Measurements from ENCODE around the gene UFC1.
"Not testable (repeated sequence)": the region's sequence is repeated elsewhere in the genome, so short reads cannot be mapped to it uniquely, and the experiment has no call there.

UFC1 gene

GRCh38 chr1:161153682-161154337 is at the start of gene UFC1:
Gene UFC1 (plus strand): TSS chr1:161153978. CDS start chr1:161153998, 20 bp downstream.
- DNase-seq (ENCODE audit: low read depth) = peak; percentile 91

DNA sequence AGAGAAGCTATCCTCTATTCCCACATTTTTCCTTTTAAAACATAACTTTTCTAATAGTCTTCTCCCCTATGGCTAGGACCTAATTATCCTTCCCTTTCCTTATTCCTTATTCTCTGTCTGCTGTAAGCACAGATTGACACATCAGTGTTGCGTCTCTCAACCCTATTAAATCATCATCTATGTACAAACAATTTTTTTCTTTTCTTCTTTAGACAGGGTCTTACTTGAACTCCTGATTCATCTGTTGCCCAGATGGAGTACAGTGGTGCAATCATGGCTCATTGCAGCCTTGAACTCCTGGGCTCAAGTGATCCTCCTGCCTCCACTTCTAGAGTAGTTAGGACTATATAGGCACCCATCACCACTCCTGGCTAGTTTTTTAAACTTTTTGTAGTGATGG is 47.3 kb upstream of the UFC1 start:
- no peak for DNase-seq (ENCODE audit: low read depth)

DNA sequence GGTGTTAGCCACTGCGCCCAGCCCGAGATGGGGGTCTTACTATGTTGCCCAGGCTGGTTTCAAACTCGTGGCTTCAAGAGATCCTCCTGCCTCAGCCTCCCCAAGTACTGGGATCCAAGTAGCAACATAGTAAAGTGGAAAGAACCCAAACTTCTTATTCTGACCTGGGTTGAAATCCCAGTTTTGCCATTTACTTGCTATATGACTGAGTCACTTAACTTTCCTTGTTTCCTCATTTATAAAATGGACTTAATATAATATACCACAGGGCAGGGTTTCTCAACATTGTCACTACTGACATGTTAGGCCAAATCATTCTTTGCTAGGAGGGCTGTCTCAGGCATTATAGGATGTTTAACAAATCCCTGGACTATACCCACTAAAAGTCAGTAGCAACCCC is 42.7 kb upstream of the UFC1 start:
- DNase-seq (ENCODE audit: low read depth) = no peak

DNA sequence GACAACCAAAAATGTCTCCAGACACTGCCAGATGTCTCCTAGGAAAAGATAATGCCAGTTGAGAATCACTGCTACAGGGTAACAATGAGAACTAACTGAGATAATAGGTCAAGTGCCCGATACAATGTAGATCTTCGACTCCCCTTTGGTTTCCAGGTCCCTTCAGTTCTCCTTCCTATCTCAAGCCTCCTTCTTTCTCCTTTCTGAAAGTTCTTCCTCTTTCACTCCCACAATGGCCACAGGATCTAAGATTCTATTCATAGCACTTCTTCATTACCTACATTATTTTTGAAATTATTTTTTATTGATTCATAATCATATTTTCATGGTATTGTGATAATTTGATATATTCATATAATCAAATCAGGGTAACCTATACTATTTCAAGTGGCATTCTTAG is 42.3 kb upstream of the UFC1 start:
- DNase-seq (ENCODE audit: low read depth) = no peak

DNA sequence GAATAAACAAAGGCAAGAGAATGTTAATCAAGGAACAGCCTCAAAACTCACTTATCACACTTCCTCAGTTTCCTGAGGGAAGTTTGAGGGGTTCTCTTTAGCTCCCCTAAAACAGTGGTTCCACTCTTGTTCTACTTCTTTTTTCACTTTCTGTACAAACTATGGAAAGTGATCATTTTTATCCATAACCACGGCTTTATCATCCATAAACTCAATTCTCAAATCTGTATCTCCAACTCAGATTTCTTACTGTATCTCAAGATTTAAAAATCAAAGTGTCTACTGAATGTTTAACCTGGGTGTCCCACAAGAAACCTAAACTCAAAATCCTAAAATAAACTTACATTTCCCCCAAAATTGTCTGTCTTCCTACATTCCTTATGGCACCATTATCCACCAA is 39.9 kb upstream of the UFC1 start:
- no peak for DNase-seq (ENCODE audit: low read depth)

GRCh38 chr1:161114556-161114955 is 39.2 kb upstream of the UFC1 start:
- DNase-seq (ENCODE audit: low read depth) = no peak

DNA sequence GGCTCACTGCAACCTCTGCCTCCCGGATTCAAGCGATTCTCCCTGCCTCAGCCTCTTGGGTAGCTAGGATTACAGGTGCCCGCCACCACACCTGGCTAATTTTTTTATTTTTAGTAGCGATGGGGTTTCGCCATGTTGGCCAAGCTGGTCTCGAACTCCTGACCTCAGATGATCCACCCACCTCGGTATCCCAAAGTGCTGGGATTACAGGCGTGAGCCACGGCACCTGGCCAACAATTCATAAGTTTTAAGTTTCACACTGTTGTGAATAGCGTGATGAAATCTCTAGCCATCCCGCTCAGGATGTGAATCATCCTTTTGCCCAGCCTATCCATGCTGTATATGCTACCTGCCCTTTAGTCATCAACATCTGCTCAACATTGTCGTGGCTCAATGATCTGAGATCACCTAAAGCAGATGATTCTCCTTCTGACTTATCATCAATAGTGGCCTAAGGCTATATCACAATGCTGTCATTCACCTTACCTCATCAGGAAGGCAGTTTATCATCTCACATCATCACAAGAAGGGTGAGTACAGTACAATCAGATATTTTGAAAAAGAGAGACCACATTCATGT is 38.6 kb upstream of the UFC1 start:
- DNase-seq (ENCODE audit: low read depth) = peak; percentile 79

GRCh38 chr1:161115961-161116360 is 37.8 kb upstream of the UFC1 start:
- not testable (repeated sequence) for DNase-seq (ENCODE audit: low read depth)

- peak; percentile 80 for DNase-seq (ENCODE audit: low read depth)
These were observed 35.8 kb upstream of the UFC1 start, which contains the start of the genes NIT1 and PFDN2 for GRCh38 chr1:161117759-161118581. Gene NIT1 (plus strand): TSS chr1:161118105. CDS start chr1:161118177, 72 bp downstream. Gene PFDN2 (minus strand): TSS chr1:161118037. CDS start chr1:161118026, 11 bp downstream.

- DNase-seq (ENCODE audit: low read depth) = peak; percentile 76
These were observed 34.5 kb upstream of the UFC1 start for GRCh38 chr1:161119092-161119903.

DNA sequence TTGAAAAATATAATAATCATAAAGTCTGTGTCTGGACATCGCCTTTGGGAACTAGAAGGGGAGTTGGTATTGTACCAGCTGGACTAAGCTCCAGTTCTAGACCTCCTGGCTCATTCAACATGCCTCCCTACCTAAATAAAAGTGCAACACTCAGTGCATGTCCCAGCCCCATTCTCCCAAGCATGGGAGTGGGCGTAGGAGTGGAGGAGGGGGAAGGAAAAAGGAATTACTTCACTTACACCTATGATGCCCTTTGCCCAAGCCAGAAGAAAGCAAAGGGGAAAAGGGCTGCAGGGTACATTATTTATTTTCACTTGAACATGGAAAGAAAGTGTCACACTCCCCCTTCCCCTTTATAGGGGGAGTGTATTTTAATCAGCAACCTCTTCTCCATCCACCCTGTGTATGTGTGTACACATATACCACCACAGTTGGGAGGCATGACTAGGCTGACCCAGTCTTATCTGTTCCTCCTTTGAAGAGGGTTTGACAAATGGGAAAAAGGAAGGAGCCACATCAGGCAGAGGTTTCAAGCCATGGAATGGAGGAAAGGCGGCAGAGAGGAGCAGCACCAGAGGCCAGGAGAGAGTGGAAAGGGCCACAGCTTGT is 32.6 kb upstream of the UFC1 start:
- DNase-seq (ENCODE audit: low read depth) = no peak

DNA sequence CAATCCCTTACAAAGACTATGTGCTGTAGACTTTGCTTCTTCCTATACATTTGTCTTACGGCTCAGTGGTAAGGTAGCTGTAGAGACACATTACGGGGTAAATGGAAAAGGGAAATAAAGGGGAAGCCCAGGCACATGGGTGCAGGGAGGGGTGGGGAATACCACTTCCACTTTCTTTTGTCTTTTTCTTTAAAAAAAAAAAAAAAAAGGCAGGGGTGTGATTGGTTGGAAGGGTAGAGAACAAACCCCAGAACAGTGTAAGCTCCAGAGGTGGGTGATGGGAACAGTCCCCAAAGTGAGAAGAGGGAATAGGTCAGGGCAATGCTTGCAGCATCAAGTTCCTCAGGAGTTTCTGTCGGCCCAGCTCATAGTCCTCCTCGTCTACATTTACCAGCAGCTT is 31.9 kb upstream of the UFC1 start:
- DNase-seq (ENCODE audit: low read depth) = no peak

- no peak for DNase-seq (ENCODE audit: low read depth)
These were observed 30.8 kb upstream of the UFC1 start for GRCh38 chr1:161122967-161123366.

- DNase-seq (ENCODE audit: low read depth) = no peak
These were observed 26.1 kb upstream of the UFC1 start for GRCh38 chr1:161127649-161128048.

DNA sequence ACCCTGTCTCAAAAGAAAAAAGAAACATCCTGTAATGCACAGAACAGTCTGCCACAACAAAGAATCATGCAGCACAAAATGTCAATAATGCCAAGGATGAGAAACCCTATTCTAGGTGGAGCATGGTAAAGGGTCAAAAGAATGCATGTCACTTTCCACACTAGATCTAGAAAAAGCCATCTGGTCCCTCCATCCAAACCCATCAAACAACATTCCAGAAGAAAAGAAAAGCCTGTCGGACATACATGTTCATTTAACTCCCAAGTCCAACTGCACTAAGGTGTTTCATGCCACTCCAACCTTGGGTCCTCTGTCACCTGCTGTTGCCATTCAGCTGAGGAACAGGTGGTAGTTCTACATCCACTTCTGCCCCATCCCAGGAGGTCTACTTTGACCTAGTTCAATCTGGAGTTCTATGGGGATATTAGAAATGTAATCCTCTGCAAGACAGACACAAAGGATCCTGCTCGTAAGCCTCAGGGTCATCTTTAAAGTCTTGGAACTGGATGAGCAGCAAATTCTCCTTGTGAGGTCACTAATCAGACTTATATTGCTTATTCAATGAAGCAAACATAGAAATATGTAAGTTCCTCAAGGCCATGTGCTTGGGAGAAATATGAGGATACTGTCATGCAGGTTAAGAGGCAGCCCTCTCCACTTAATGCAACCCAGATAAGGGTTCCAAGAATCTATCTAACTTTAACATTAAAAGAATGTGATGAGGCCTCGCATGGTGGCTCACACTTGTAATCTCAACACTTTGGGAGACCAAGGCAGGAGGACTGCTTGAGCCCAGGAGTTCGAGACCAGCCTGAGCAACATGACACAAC is 25.0 kb upstream of the UFC1 start:
- DNase-seq (ENCODE audit: low read depth) = no peak

GRCh38 chr1:161130266-161130665 is 23.5 kb upstream of the UFC1 start:
- DNase-seq (ENCODE audit: low read depth) = no peak

GRCh38 chr1:161131523-161132409 is 22.0 kb upstream of the UFC1 start:
- DNase-seq (ENCODE audit: low read depth) = peak; percentile 39

DNA sequence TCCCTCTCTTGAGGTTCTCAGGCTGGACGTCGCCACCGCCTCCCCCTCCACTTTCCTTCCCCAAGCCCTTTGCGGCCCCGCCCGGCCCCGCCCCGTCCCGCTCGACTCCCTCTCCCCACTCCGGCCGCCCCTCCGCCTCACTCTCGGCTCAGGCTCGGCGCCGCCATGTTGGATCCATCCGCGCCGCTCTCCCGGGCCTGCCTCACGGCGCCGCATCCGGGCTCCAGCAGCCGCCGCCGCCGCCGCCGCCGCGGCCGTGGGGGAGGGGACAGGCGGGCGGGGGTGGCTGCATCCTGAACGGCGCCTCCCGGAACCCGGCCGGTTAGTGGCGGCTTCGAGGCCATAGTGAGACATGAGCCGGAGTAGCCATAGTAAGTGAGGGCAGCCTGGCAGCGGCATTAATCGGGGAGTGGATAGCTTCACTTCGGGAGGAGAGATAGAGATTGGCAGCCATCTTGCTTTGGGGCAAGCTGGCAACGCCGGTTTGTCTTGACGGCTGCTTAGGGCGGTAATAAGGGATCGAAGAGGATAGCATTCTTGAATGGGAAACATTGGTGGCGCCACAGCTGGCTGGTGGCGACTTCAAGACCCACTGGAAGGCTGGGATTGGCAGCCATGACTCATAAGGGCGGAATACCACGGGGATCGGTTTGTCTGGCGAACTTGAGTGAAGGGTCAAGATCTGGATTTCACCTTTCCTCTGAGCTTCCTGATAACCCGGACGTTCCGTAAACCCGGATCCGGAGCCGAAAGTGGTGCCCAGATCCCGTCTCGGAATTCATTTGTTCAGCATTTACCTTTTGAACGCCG is 21.2 kb upstream of the UFC1 start, which contains the start of gene DEDD:
Gene DEDD, minus strand, starts transcription at position 258 of the 810 bp plus-strand sequence. CDS start 8,205 bp downstream, outside the sequence.
- DNase-seq (ENCODE audit: low read depth) = peak; percentile 98
